IMR-90 (cell line): Measurements from ENCODE around the gene PITPNB. TPM values are rescaled to one million over a fixed set of nuclear protein-coding genes. Genes with fewer than 3 reads are reported as not detected.

Source experiments
- ATAC-seq: fragments of 200-7000 bp; cut with Tn5 transposase; 2 replicates; pipeline ENCODE4 v1.9.1; 2020; ENCODE audit warnings: low read depth, mild to moderate bottlenecking, moderate library complexity
- BruUV-seq: library from RNA; stranded (reverse); fragments of 400-500 nt; replicated peaks from 2 replicates; lab custom pipeline; 2021; lab: Mats Ljungman, UMichigan
- CTCF ChIA-PET: fragments of 300-600 bp; formaldehyde crosslinking; extraction: SDS; loops from one replicate; lab custom pipeline; 2021; ENCODE audit warnings: antibody characterized with exemption; lab: Yijun Ruan, JAX
- POLR2A ChIA-PET: fragments of 300-600 bp; sonication (Branson Sonifier 250); formaldehyde crosslinking; loops from one replicate; lab custom pipeline; 2022; ENCODE audit warnings: antibody characterized with exemption; ENCODE audit not compliant: unreplicated experiment; lab: Charles Lee
- DNase-seq: peaks from one replicate; pipeline ENCODE4 v3.0.0; 2013
- H2AFZ ChIP-seq: replicated peaks from 2 replicates; pipeline ENCODE3; 2013; ENCODE audit warnings: low read length, mild to moderate bottlenecking; ENCODE audit not compliant: poor library complexity
- H2AK5ac ChIP-seq: 2 replicates; pipeline ENCODE4 v1.6.1; 2013; ENCODE audit warnings: low read depth, low read length, inconsistent platforms
- H2AK9ac ChIP-seq: replicated peaks from 2 replicates; pipeline ENCODE3; 2013; ENCODE audit warnings: mild to moderate bottlenecking, low read depth, low read length, moderate library complexity; ENCODE audit not compliant: poor library complexity
- H2BK120ac ChIP-seq: 2 replicates; pipeline ENCODE4 v1.6.1; 2013; ENCODE audit warnings: low read depth, low read length, inconsistent platforms
- H2BK15ac ChIP-seq: 3 replicates; pipeline ENCODE4 v1.6.1; 2013; ENCODE audit warnings: low read depth, low read length, inconsistent platforms
- H2BK20ac ChIP-seq: 2 replicates; pipeline ENCODE4 v1.6.1; 2013; ENCODE audit warnings: low read depth, mild to moderate bottlenecking, inconsistent platforms, low read length, moderate library complexity
- H2BK5ac ChIP-seq: 2 replicates; pipeline ENCODE4 v1.6.1; 2013; ENCODE audit warnings: mild to moderate bottlenecking, low read depth, low read length, inconsistent platforms; ENCODE audit not compliant: poor library complexity, severe bottlenecking
- H3K14ac ChIP-seq: replicated peaks from 2 replicates; pipeline ENCODE4 v1.6.1; 2013; ENCODE audit warnings: low read depth, low read length, inconsistent platforms
- H3K18ac ChIP-seq: 2 replicates; pipeline ENCODE4 v1.6.1; 2013; ENCODE audit warnings: low read depth, low read length, control low read depth
- H3K23ac ChIP-seq: 2 replicates; pipeline ENCODE4 v1.6.1; 2013; ENCODE audit warnings: low read depth, low read length, inconsistent platforms
- H3K27ac ChIP-seq: 2 replicates; pipeline ENCODE4 v1.5.1; 2013; ENCODE audit warnings: mild to moderate bottlenecking, control low read depth, low read length; ENCODE audit not compliant: insufficient read depth
- H3K27me3 ChIP-seq: 2 replicates; pipeline ENCODE4 v1.6.1; 2013; ENCODE audit warnings: low read length; ENCODE audit not compliant: control insufficient read depth, insufficient read depth
- H3K36me3 ChIP-seq: 2 replicates; pipeline ENCODE4 v1.6.1; 2013; ENCODE audit warnings: low read length, mixed read lengths; ENCODE audit not compliant: control insufficient read depth, insufficient read depth
- H3K4ac ChIP-seq: 2 replicates; pipeline ENCODE4 v1.6.1; 2013; ENCODE audit warnings: low read depth, low read length, inconsistent platforms
- H3K4me1 ChIP-seq: 2 replicates; pipeline ENCODE4 v1.6.1; 2013; ENCODE audit warnings: low read length, mixed read lengths; ENCODE audit not compliant: control insufficient read depth, insufficient read depth
- H3K4me2 ChIP-seq: 2 replicates; pipeline ENCODE4 v1.6.1; 2013; ENCODE audit warnings: low read depth, mild to moderate bottlenecking, control low read depth, low read length, moderate library complexity
- H3K4me3 ChIP-seq: 2 replicates; pipeline ENCODE4 v1.5.1; 2013; ENCODE audit warnings: low read depth, mild to moderate bottlenecking, control low read depth, low read length, moderate library complexity; ENCODE audit not compliant: insufficient read depth
- H3K56ac ChIP-seq: 2 replicates; pipeline ENCODE4 v1.6.1; 2013; ENCODE audit warnings: low read length, inconsistent platforms; ENCODE audit not compliant: insufficient read depth; ENCODE audit errors: extremely low read depth
- H3K79me1 ChIP-seq, 2 experiments: 2 replicates each; pipeline ENCODE4 v1.6.1; 2013; ENCODE audit warnings: low read length in 2 of 2, inconsistent platforms in 1 of 2, low read depth in 1 of 2
- H3K9ac ChIP-seq: 2 replicates; pipeline ENCODE4 v1.6.1; 2013; ENCODE audit warnings: low read depth, low read length, control low read depth
- H3K9me1 ChIP-seq: 2 replicates; pipeline ENCODE4 v1.6.1; 2013; ENCODE audit warnings: low read length, inconsistent platforms; ENCODE audit not compliant: insufficient read depth
- H3K9me3 ChIP-seq: 2 replicates; pipeline ENCODE4 v1.6.1; 2013; ENCODE audit warnings: low read length; ENCODE audit not compliant: control insufficient read depth, insufficient read depth
- H4K20me1 ChIP-seq: 2 replicates; pipeline ENCODE4 v1.6.1; 2013; ENCODE audit warnings: low read length, inconsistent platforms; ENCODE audit not compliant: insufficient read depth
- H4K5ac ChIP-seq: 2 replicates; pipeline ENCODE4 v1.6.1; 2013; ENCODE audit warnings: mild to moderate bottlenecking, low read depth, low read length, control low read depth
- H4K8ac ChIP-seq, 2 experiments: 2 replicates each; pipeline ENCODE4 v1.6.1; 2013; ENCODE audit warnings: low read depth in 2 of 2, low read length in 2 of 2, control low read depth in 1 of 2, inconsistent platforms in 1 of 2
- H4K91ac ChIP-seq: 2 replicates; pipeline ENCODE4 v1.6.1; 2013; ENCODE audit warnings: low read depth, low read length, inconsistent platforms; ENCODE audit not compliant: insufficient read depth
- BHLHE40 ChIP-seq: fragments of 150-350 bp; IDR thresholded peaks from 2 replicates; pipeline ENCODE4 v1.6.1; 2016; ENCODE audit warnings: mild to moderate bottlenecking, low read depth, low read length
- CEBPB ChIP-seq: IDR thresholded peaks from 2 replicates; pipeline ENCODE4 v1.6.1; 2012; ENCODE audit warnings: low read depth, low read length, improper control_type of control experiment
- MAZ ChIP-seq: IDR thresholded peaks from 2 replicates; pipeline ENCODE4 v1.6.1; 2012; ENCODE audit warnings: low read depth, mild to moderate bottlenecking, low read length, improper control_type of control experiment, moderate library complexity, borderline replicate concordance
- POLR2A ChIP-seq: IDR thresholded peaks from 2 replicates; pipeline ENCODE4 v1.6.1; 2012; ENCODE audit warnings: mild to moderate bottlenecking, low read depth, low read length
- RAD21 ChIP-seq: IDR thresholded peaks from 2 replicates; pipeline ENCODE4 v1.6.1; 2012; ENCODE audit warnings: low read length, improper control_type of control experiment
- RCOR1 ChIP-seq: IDR thresholded peaks from 2 replicates; pipeline ENCODE4 v1.6.1; 2012; ENCODE audit warnings: mild to moderate bottlenecking, low read length, improper control_type of control experiment; ENCODE audit not compliant: insufficient replicate concordance
- WGBS, 2 experiments: methylation state at CpG; one replicate each; pipeline versions ENCODE4 v1.1.5 to v1.1.7; 2013; ENCODE audit warnings: missing lambda C conversion rate in 2 of 2; ENCODE audit not compliant: insufficient read length in 1 of 2; ENCODE audit errors: extremely low coverage in 2 of 2; 5-methylcytosine and 5-hydroxymethylcytosine counted together
- dilution Hi-C: fragments of 300-500 bp; cut with HindIII; formaldehyde crosslinking; loops from one replicate; pipeline ENCODE4 v1.14.3; 2018; ENCODE audit warnings: low sequenced_read_pairs; ENCODE audit not compliant: unreplicated experiment
- in situ Hi-C: fragments of 300-500 bp; cut with MboI; formaldehyde crosslinking; loops from 3 replicates; pipeline ENCODE4 v1.14.3; 2019; ENCODE audit warnings: low sequenced_read_pairs, inconsistent platforms, mixed read lengths
- intact Hi-C: fragments of 100-400 bp; cut with micrococcal nuclease; formaldehyde crosslinking; loops from 2 replicates; pipeline ENCODE4 v1.10.0; 2022
- polyA plus RNA-seq, 3 experiments: library from polyadenylated mRNA; depleted of rRNA; stranded (reverse); fragments of >200 nt; gene quantifications; 2 replicates each; pipeline ENCODE4 v1.2.3, GENCODE V29; 2012; ENCODE audit warnings: low replicate concordance in 1 of 3
- total RNA-seq: library from RNA; depleted of rRNA; stranded (reverse); fragments of >200 nt; gene quantifications from 2 replicates; pipeline ENCODE4 v1.2.3, GENCODE V29; 2012
- TF ChIP-seq, protein P1 (sequence below): fragments of 150-350 bp; IDR thresholded peaks from 2 replicates; pipeline ENCODE4 v1.6.1; 2016; ENCODE audit warnings: low read depth, mild to moderate bottlenecking, low read length, moderate library complexity, borderline replicate concordance

Gene PITPNB
- total and polyA plus RNA-seq, 2 of the 4 experiments (the other 2 are of a cell fraction): 19.7 to 54.5 TPM

- 100% methylated on average over 2 of the region's 4 CpGs; no CpG with 5 or more reads in 1 of the 2 experiments for WGBS, 2 experiments
- Histone ChIP-seq H3K4me3 (no peak overlapping the region), H3K18ac (no peak overlapping the region), H4K5ac (no peak overlapping the region), H3K14ac (no peak overlapping the region), H3K9me3 (no peaks in the 10 kb centered on the region), H2AK5ac (no peak overlapping the region), H2BK15ac (no peak overlapping the region), H2BK120ac (no peak overlapping the region), H3K4ac (no peak overlapping the region), H3K4me2 (no peak overlapping the region), H3K56ac (no peak overlapping the region), H3K27me3 (no peaks in the 10 kb centered on the region), H4K8ac (no peak overlapping the region), H4K20me1 (peaks cover 7% of the 10 kb centered on the region; the same call in 1 of the 2 replicates), H3K4me1 (peaks cover 11% of the 10 kb centered on the region), H3K9ac (no peak overlapping the region), H3K36me3 (peaks cover 53% of the 10 kb centered on the region), H2AFZ (no peak overlapping the region), H3K9me1 (peaks cover 18% of the 10 kb centered on the region), H3K79me1 (peaks cover 40 to 82% of the 10 kb centered on the region in 2 experiments), H2BK5ac (peak overlapping the region; percentile 15), H4K91ac (no peak overlapping the region), H3K23ac (no peak overlapping the region), H3K27ac (no peak overlapping the region), H2BK20ac (no peak overlapping the region; the same call in 1 of the 2 replicates), H2AK9ac (no peak overlapping the region)
- ChIA-PET POLR2A (no interaction called here), CTCF (no interaction called here)
- BruUV-seq: no TSS peak
- intact Hi-C loops: no loop called here
- in situ Hi-C loops: no loop called here
- dilution Hi-C loops: no loop called here
- ATAC-seq (no peak), DNase-seq (no peak)
- no peak for TF ChIP-seq RCOR1
- no peak for TF ChIP-seq MAZ
- TF ChIP-seq CEBPB: no peak
- TF ChIP-seq, protein P1, sequence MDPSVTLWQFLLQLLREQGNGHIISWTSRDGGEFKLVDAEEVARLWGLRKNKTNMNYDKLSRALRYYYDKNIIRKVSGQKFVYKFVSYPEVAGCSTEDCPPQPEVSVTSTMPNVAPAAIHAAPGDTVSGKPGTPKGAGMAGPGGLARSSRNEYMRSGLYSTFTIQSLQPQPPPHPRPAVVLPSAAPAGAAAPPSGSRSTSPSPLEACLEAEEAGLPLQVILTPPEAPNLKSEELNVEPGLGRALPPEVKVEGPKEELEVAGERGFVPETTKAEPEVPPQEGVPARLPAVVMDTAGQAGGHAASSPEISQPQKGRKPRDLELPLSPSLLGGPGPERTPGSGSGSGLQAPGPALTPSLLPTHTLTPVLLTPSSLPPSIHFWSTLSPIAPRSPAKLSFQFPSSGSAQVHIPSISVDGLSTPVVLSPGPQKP: no peak
- TF ChIP-seq BHLHE40: no peak
- TF ChIP-seq RAD21: no peak
- no peak for TF ChIP-seq POLR2A
Measured at GRCh38 chr22:27892064-27892463, 27.0 kb downstream of the PITPNB start.
